MM.1S (cell line): Measurements from ENCODE around the gene TRA2A.

Experiments used
- EZH2 ChIP-seq: fragments of 300-600 bp; sonication (generic); optimal IDR thresholded peaks from 2 replicates; pipeline ENCODE3; 2017; ENCODE audit warnings: low read depth, mild to moderate bottlenecking, antibody characterized with exemption, low read length, mixed read lengths
- EZH2phosphoT487 ChIP-seq: fragments of 300-600 bp; sonication (generic); IDR thresholded peaks from 2 replicates; pipeline ENCODE4 v1.6.1; 2018; ENCODE audit warnings: antibody characterized with exemption, low read length
- TF ChIP-seq, protein P1 (sequence below): fragments of 300-600 bp; sonication (generic); IDR thresholded peaks from 2 replicates; pipeline ENCODE4 v1.5.1; 2016; ENCODE audit warnings: antibody characterized with exemption, low read length, mixed read lengths

DNA sequence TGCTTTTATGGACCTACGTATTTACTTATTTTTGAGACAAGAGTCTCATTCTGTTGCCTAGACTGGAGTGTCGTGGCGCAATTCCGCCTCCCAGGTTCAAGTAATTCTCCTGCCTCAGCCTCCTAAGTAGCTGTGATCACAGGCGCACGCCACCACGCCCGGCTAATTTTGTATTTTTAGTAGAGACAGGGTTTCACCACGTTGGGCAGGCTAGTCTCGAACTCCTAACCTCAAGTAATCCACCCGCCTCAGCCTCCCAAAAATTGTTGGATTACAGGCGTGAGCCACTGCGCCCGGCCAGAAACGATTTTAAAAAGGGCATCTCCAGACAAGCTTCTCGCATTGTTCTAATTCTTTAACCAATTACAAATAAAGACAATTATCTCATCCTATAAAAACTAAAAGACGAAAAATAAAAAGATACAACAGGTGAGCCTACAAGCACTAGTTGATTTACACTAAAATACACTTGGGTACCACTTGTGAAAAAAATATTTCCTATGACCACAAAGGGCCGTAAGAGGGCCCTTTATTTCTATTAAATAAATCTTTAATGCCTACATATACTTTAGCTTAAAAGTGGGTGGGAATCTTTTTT lies 2.4 kb downstream of the TRA2A start:
- TF ChIP-seq, protein P1, sequence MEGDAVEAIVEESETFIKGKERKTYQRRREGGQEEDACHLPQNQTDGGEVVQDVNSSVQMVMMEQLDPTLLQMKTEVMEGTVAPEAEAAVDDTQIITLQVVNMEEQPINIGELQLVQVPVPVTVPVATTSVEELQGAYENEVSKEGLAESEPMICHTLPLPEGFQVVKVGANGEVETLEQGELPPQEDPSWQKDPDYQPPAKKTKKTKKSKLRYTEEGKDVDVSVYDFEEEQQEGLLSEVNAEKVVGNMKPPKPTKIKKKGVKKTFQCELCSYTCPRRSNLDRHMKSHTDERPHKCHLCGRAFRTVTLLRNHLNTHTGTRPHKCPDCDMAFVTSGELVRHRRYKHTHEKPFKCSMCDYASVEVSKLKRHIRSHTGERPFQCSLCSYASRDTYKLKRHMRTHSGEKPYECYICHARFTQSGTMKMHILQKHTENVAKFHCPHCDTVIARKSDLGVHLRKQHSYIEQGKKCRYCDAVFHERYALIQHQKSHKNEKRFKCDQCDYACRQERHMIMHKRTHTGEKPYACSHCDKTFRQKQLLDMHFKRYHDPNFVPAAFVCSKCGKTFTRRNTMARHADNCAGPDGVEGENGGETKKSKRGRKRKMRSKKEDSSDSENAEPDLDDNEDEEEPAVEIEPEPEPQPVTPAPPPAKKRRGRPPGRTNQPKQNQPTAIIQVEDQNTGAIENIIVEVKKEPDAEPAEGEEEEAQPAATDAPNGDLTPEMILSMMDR, result no peak
- TF ChIP-seq EZH2 (no peak), EZH2phosphoT487 (no peak)
